ENCODE measurements around the gene KRT78.

Gene KRT78

DNA sequence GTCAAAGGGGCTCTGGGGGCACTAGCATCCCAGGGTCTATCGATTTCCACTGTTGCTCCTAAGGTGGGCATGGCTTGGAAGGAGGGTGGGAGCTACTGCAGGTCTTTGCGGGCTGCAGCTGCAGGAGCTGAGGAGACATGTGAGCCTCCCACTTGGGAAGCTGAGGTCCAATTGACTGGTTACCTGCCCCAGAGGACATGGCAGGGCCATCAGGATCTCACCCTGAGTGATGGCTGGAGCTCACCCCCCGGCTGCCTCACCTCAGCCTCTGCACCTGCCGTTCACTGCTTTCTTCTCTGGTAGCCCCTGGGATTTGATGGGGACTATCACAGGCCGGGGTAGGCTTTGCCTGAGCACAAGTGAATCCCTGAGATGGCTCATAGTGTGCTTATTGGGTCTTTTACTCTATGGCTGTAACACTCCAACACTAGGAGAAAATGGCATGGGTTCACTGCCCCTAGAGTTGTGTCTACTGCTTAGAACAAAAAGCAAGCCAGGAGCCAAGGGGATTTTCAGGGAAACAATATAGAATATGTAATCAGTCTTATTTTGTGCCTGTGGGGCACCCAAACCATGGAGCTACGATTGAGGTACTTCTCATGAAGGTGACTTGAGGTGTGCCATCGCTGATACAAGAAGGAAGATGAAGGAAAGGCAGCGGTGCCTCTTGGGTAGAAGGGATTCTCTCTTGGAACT is 31.6 kb downstream of the KRT78 start:
- H3K9me3 Mint-ChIP-seq: no peaks in the 10 kb centered on the region
- no peak overlapping the region for H3K27ac Mint-ChIP-seq
- H3K4me1 Mint-ChIP-seq: no peaks in the 10 kb centered on the region
- H3K36me3 Mint-ChIP-seq: no peaks in the 10 kb centered on the region
- H3K4me3 Mint-ChIP-seq: no peak overlapping the region
- H3K27me3 Mint-ChIP-seq: peaks cover 52% of the 10 kb centered on the region
- no peak for ATAC-seq

DNA sequence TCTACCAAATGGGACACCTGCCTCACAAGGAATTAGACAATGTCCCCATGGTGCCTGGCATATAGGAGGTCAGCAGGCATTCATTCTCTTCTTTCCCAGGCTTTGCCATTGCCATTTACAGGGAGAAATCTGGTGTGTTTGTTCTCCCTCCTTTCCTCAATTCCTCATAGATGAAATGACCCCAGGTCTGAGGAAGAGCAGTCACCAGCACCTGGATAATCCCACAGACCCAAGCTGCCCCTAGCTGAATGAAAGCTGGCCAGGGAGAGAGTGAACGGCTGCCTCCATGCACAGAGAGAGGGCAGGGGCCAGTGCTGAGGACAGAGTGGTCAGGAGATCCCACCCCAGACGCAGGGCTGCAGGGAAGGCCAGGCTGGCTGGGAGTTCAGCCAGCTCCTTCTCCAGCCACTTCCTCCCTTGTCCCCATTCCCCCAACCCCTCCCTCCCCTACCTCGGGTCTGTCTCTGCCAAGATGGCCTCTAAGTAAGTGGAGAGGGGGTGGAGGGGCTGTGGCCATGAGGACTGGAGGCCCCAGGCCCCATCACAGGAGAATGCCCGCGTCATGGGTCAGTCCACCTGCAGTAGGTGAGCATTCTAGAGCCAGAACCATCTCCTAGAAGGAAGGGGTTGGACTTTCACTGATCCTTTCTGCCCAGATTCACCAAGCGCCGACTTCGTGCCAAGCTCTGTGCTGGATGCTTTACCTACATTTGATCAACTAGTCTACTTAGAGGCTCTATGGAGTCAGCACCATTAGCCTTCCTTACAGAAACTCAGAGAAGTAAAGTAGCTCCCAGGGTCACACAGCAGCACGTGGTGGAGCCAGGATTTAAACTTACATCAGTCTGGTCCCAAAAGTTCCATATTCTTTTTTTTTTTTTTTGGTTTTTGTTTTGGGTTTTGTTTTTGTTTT is 32.9 kb downstream of the KRT78 start:
- no peak for ATAC-seq

DNA sequence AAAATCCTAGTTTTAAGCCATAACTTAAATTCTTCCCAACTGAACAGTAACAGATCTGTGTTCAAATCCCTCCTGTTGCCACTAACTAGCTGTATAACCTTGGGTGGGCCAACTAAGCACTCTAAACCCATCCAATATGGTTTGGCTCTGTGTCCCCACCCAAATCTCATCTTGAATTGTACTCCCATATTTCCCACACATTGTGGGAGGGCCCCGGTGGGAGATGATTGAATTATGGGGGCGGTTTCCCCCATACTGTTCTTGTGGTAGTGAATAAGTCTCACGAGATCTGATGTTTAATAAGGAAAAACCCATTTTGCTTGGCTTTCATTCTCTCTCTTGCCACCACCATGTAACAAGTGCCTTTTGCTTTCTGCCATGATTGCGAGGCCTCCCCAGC is 33.6 kb downstream of the KRT78 start:
- Mint-ChIP-seq H3K4me3 (no peak overlapping the region), H3K4me1 (no peaks in the 10 kb centered on the region), H3K36me3 (no peaks in the 10 kb centered on the region), H3K9me3 (no peaks in the 10 kb centered on the region), H3K27ac (no peak overlapping the region), H3K27me3 (peaks cover 42% of the 10 kb centered on the region)
- ATAC-seq: no peak

More for the DNA sequence above, 32.9 kb downstream of the KRT78 start:
- no peaks in the 10 kb centered on the region for H3K4me1 Mint-ChIP-seq
- peaks cover 49% of the 10 kb centered on the region for H3K27me3 Mint-ChIP-seq
- no peak overlapping the region for H3K4me3 Mint-ChIP-seq
- no peak overlapping the region for H3K27ac Mint-ChIP-seq
- no peaks in the 10 kb centered on the region for H3K9me3 Mint-ChIP-seq
- H3K36me3 Mint-ChIP-seq: no peaks in the 10 kb centered on the region

DNA sequence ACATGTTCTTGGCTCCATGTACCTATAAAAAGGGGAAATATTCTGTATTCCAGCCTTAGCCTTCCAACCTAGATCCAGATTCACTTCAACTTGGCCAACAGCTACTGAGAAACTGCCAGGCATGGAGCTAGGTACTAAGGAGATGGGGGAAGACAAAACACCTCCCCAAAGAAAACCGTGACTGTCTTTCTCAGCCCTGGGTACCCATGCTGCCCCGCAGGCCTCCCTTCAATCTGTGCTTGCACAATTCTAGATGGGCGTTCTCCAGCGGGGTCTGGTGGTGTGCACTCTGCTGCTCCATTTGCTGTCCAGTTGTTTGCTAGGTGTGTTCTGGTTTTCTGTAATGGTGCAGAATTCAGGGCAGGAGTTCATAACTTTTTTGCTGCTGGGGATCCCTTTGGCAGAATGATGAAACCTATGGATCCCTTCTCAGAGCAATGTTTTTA is 34.1 kb downstream of the KRT78 start:
- no peak overlapping the region for H3K4me3 Mint-ChIP-seq
- H3K9me3 Mint-ChIP-seq: no peaks in the 10 kb centered on the region
- no peak overlapping the region for H3K27ac Mint-ChIP-seq

DNA sequence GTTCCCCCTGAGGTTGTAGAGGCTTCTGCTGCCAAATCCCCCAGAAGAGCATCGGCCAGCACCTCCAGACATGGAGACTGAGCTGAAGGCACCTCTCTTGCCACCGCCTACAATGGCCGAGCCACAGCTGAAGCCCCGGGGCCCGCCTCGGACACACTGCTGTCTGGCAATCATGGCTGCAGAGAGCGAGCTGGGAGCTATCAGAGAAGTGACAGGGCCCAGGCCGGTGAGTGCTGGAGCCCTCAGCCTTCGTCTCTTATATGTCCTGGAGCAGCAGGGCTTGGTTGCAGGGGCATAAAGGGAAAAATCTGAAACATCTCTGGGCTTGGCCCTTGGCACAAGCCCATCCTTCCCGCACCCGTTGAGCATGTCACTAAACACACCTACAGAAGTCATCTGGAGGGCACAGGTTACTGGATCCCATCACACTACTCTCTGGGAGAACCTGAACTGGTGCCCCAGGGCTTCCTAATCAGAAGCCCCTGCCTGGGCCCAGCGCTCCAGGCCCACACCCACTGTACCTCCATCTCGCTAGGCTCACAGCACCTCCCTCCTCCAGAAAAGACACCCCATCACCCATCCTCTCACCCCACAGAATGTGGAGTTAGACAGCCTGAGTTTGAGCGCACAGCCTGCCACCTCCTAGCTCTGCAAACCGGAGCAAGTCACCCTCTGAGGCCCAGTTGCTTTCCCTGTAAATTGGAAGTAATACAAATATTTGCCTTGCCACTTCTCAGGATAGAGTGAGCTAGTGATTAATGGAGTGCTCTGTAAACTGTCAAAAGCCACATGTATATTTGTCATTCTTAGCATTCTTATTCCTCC is 34.7 kb downstream of the KRT78 start, which contains the start of gene KRT4:
TSS of gene KRT4 (minus strand) at position 232 of the 825 bp plus-strand sequence. CDS start at position 174, 58 bp downstream.
- no peaks in the 10 kb centered on the region for H3K9me3 Mint-ChIP-seq
- H3K36me3 Mint-ChIP-seq: no peaks in the 10 kb centered on the region
- no peak for ATAC-seq
- no peak within 1 kb of the TSS for H3K4me3 Mint-ChIP-seq
- H3K27ac Mint-ChIP-seq: no peak within 1 kb of the TSS
- no peaks in the 10 kb centered on the region for H3K4me1 Mint-ChIP-seq
- H3K27me3 Mint-ChIP-seq: peaks cover 35% of the 10 kb centered on the region

More for the DNA sequence above, 34.1 kb downstream of the KRT78 start:
- H3K36me3 Mint-ChIP-seq: no peaks in the 10 kb centered on the region
- H3K27me3 Mint-ChIP-seq: peaks cover 37% of the 10 kb centered on the region
- H3K4me1 Mint-ChIP-seq: no peaks in the 10 kb centered on the region
- ATAC-seq: no peak

DNA sequence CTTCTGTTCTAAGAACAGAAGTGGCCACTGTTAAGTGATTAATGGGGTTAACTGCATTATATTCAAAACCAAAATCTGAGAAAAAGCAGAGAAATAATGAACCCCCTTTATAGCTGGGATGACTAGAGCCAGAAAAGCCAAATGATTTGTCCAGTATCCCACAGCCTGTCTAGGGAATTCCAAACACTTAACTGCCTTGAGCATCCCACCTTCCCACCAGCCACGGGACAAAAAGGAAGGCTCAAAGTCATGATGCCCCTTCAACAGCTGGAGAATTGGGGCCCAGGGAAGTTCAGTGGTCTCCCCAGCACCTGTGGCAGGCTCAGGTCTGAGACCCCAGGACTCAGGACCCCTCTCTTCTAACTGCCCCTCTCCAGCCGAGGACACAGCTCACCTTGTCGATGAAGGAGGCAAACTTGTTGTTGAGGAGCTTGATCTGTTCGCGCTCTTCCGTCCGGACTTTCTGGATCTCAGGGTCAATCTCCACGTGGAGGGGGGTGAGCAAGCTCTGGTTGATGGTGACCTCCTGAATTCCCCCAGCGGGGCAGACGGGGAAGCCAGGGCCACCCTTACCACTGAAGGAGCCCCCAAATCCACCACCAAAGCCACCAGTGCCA is 35.5 kb downstream of the KRT78 start:
- no peaks in the 10 kb centered on the region for H3K9me3 Mint-ChIP-seq
- no peaks in the 10 kb centered on the region for H3K36me3 Mint-ChIP-seq
- no peak overlapping the region for H3K4me3 Mint-ChIP-seq
- peaks cover 35% of the 10 kb centered on the region for H3K27me3 Mint-ChIP-seq
- ATAC-seq: no peak
- no peaks in the 10 kb centered on the region for H3K4me1 Mint-ChIP-seq
- H3K27ac Mint-ChIP-seq: no peak overlapping the region

DNA sequence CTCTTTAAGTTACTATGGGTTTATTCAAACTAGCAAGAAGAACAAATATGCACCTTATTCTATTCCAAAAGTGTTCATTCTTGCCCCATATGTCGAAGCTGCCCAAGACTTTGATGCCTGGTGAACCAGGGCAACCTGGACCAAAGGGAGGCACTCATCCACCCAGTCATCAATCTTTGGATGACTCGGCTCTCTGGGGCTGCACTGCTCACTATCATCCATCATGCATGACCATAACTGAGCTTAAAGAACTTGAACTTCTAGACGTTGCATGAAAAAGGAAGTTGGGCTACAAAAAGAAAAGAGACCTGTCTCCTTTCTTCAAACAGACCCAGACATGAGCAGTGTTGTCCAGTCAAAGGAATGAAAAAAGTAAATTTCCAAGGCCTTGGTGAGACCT is 36.0 kb downstream of the KRT78 start:
- peak; percentile 25 for ATAC-seq
- Mint-ChIP-seq H3K36me3 (no peaks in the 10 kb centered on the region), H3K27ac (no peak overlapping the region), H3K4me1 (no peaks in the 10 kb centered on the region), H3K4me3 (no peak overlapping the region), H3K9me3 (no peaks in the 10 kb centered on the region), H3K27me3 (peaks cover 35% of the 10 kb centered on the region)

DNA sequence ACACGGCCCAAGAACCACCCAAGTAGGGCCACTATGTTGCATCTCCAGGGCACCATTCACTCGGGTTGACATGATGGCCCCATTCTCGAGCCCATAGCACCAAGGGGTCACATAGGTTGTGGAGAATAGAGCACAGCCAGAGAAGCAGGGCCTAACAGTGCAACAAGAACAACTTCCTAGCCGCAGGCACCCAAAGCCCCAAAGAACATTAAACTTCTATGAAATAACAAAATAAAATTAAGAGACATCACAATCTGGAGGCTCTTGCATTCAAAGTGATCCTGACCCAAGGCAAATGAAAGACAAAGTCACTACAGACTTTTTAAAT is 36.8 kb downstream of the KRT78 start:
- Mint-ChIP-seq H3K9me3 (no peaks in the 10 kb centered on the region), H3K36me3 (no peaks in the 10 kb centered on the region), H3K27me3 (peaks cover 35% of the 10 kb centered on the region), H3K4me3 (no peak overlapping the region), H3K4me1 (no peaks in the 10 kb centered on the region), H3K27ac (no peak overlapping the region)
- no peak for ATAC-seq

DNA sequence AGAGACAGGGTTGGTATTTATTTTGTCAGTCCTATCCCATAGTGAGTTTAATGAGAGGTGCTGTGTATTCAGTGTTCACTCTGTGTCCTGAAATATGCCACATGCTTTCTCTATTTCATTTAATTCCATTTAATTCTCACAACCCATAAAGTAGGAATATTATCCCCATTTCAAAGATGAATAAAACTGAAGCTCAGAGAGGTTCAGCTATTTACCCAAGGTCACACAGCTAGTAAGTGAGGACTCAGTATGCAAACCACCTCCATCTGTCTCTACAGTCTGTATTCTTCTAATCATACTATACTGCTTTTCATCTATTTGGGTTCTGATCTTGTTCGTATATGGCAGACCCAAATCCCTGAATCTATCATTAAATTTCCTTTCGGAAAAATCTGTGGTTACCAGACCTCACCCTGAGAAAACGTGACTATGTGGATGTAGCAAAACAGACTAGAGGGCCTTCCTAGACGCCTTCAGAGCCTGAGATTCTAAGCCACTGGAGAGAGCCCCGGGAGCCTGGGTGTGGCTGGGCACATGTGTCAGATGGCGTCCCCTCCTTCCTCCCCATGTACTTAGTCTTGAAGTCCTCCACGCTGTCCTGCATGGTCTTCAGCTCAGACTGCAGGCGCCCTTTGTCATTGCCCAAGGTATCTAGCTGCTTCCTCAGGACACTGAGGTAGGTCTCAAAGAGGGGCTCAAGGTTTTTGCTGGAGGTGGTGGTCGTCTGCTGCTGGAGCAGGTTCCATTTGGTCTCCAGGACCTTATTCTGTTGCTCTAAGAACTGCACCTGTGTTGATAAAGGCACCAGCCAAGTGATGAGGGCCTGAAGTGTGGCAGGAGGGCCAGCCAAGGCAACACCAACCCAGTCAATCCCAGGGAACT is 37.4 kb downstream of the KRT78 start:
- Mint-ChIP-seq H3K27ac (no peak overlapping the region), H3K36me3 (no peaks in the 10 kb centered on the region), H3K4me1 (no peaks in the 10 kb centered on the region), H3K9me3 (no peaks in the 10 kb centered on the region), H3K27me3 (peaks cover 35% of the 10 kb centered on the region), H3K4me3 (no peak overlapping the region)
- no peak for ATAC-seq

DNA sequence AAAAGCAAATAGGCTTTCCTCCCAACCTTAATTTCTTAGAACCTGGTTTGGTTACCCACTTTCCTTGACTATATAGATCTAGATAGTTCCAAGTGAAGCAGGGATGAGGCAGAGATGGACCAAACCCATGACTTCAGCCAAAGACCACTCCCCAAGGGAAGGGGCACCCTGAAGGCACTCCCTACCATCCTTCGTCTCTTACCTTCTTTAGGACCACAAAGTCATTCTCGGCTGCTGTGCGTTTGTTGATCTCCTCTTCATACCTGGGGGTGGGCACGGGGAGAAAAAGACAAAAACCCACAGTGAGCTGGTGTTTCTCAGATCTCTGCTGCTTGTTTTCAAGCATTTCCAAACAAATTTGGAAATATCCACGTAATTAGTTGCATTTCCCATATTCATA is 38.2 kb downstream of the KRT78 start:
- Mint-ChIP-seq H3K4me3 (no peak overlapping the region), H3K36me3 (no peaks in the 10 kb centered on the region), H3K9me3 (no peaks in the 10 kb centered on the region), H3K27ac (no peak overlapping the region), H3K4me1 (no peaks in the 10 kb centered on the region), H3K27me3 (peaks cover 35% of the 10 kb centered on the region)
- ATAC-seq: no peak

DNA sequence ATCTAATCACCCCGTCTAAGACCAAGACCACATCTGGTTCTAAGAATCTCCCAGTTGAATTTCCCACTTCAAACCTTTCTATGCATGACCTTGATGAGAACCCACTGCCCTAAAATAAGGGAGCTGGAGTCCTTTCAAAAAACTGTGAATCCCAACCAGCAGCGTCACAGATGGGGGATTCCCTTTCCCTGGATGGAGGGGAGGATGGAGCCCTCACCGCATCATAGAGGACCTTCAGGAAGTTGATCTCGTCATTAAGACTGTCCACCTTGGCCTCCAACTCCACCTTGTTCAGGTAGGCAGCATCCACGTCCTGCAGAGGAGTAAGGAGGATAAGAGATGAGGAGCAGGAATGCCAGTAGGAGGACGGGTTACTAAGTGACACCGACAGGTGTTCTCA is 39.6 kb downstream of the KRT78 start:
- no peaks in the 10 kb centered on the region for H3K36me3 Mint-ChIP-seq
- H3K4me3 Mint-ChIP-seq: no peak overlapping the region
- H3K27ac Mint-ChIP-seq: no peak overlapping the region
- no peak for ATAC-seq
- H3K9me3 Mint-ChIP-seq: no peaks in the 10 kb centered on the region
- H3K4me1 Mint-ChIP-seq: no peaks in the 10 kb centered on the region
- H3K27me3 Mint-ChIP-seq: peaks cover 29% of the 10 kb centered on the region

DNA sequence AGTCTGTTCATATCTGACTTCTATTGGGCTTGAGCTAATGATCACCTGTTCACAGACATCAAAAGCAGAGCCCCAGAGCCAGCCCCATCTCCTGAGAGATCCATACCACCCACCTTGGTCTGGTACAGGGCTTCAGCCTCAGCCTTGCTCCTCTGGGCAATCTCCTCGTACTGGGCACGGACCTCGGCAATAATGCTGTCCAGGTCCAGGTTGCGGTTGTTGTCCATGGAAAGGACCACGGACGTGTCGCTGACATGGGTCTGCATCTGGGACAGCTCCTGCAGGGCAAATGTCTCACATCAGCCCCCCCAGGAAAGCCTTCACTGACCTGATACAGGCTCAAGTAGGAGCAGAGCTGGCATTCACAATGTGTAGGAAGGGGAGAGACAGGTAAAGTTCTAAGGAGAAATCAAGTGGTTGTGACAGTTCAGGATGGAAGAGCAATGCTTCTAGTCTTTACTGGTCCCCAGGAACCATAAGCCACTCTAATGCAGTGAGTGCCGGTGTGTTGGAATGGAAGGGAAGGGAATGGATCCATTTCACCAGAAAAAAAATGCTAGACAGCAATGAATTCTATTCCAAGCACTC is 40.1 kb downstream of the KRT78 start:
- no peak for ATAC-seq
- H3K4me3 Mint-ChIP-seq: no peak overlapping the region
- H3K27me3 Mint-ChIP-seq: peaks cover 27% of the 10 kb centered on the region
- H3K9me3 Mint-ChIP-seq: no peaks in the 10 kb centered on the region
- no peak overlapping the region for H3K27ac Mint-ChIP-seq
- no peaks in the 10 kb centered on the region for H3K4me1 Mint-ChIP-seq
- H3K36me3 Mint-ChIP-seq: no peaks in the 10 kb centered on the region

DNA sequence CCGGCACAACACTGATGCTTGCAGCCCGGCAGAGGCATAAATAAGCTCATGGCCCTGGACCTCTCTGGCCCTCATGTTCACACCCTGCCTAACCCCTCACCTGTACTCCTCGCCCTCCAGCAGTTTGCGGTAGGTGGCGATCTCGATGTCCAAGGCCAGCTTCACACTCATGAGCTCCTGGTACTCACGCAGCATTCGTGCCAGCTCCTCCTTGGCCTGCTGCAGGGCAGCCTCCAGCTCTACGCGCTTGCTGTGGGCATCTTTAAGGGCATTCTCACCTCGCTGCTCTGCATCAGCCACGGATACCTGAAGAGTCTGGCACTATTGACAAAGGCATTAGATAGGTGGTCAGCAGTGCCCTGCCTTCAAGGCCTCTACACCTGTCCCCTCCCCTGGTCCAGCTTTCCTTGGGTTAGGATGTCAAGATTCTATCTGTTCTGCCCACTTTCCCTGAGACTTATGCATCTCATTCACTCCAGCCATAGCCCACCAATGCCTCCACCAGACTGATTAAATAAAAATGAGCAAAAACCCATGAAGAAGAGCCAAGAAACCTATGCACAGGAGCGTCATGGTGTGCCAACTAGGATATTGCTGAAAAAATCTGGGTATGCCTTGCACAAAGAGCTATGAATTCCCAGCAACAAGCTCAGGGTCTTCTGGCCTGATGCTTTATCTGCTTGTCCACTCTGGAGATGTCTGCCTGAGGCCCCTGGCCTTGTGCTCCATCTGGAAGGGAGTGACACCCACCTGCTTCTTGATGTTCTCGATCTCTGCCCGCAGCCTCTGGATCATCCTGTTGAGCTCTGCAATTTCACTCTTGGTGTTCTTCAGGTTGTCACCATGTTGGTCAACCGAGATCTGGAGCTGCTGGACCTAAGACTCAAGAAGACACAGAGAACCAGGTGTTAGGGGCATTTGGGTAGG is 41.0 kb downstream of the KRT78 start:
- H3K4me3 Mint-ChIP-seq: no peak overlapping the region
- no peak for ATAC-seq
- H3K27me3 Mint-ChIP-seq: peaks cover 27% of the 10 kb centered on the region
- H3K27ac Mint-ChIP-seq: no peak overlapping the region
- H3K9me3 Mint-ChIP-seq: no peaks in the 10 kb centered on the region
- no peaks in the 10 kb centered on the region for H3K4me1 Mint-ChIP-seq
- no peaks in the 10 kb centered on the region for H3K36me3 Mint-ChIP-seq

Data from stimulated activated memory B cell treated with anti-CD40 and anti-IgM and Interleukin-4, amounts not matched to agents 10 μg/mL and 1 μg/mL and 100 μg/mL, for 72 hours (primary cell).